Peyer's patch (tissue), 4 donors: Measurements from ENCODE around the gene AKR1E2. TPM values are rescaled to one million over a fixed set of nuclear protein-coding genes. Genes with fewer than 3 reads are reported as not detected.

Experiments
- DNase-seq, 3 donors: peaks; one replicate each; pipeline ENCODE4 v3.0.0-alpha.2; 2017 to 2019
- H3K27ac ChIP-seq, 4 donors: fragments of 200-600 bp; sonication (generic); one replicate each; pipeline ENCODE4 v1.5.1; 2016 to 2019
- H3K27me3 ChIP-seq, 2 donors: fragments of 200-600 bp; sonication (generic); one replicate each; pipeline ENCODE4 v1.5.1; 2019
- H3K36me3 ChIP-seq, 3 donors: fragments of 200-600 bp; sonication (generic); one replicate each; pipeline ENCODE4 v1.5.1; 2016 to 2019
- H3K4me1 ChIP-seq, 4 donors: fragments of 200-600 bp; sonication (generic); one replicate each; pipeline ENCODE4 v1.5.1; 2016 to 2019
- H3K4me3 ChIP-seq, 4 donors: fragments of 200-600 bp; sonication (generic); 1 replicate in 3 of 4; 2 replicates in 1 of 4; pipeline ENCODE4 v1.5.1; 2016 to 2019; ENCODE audit warnings: mild to moderate bottlenecking in 1 of 4
- H3K9me3 ChIP-seq, 4 donors: fragments of 200-600 bp; sonication (generic); one replicate each; pipeline ENCODE4 v1.5.1; 2016 to 2019; ENCODE audit warnings: mild to moderate bottlenecking in 1 of 4
- POLR2A ChIP-seq, 2 donors: fragments of 450-650 bp; IDR thresholded peaks; one replicate each; pipeline ENCODE4 v1.5.1; 2017; ENCODE audit warnings: antibody characterized with exemption in 2 of 2, mild to moderate bottlenecking in 2 of 2, moderate library complexity in 2 of 2
- total RNA-seq, 4 donors: library from RNA; depleted of rRNA; stranded (reverse); fragments of >200 nt; gene quantifications; one replicate each; pipeline ENCODE4 v1.1.0, GENCODE V29; 2016
- TF ChIP-seq, protein P1 (sequence below), 6 experiments: fragments of 450-650 bp in 4 of 6; fragments of 200-600 bp in 2 of 6; sonication (generic) in 1 of 6; IDR thresholded peaks; one replicate each; pipeline ENCODE4 v1.5.1; 2017 to 2019; ENCODE audit warnings: antibody characterized with exemption in 6 of 6, mild to moderate bottlenecking in 3 of 6, moderate library complexity in 1 of 6

AKR1E2 gene
- total RNA-seq, 4 donors from 2014 or later, result 2.0 to 59.4 (median 3.6) TPM

DNA sequence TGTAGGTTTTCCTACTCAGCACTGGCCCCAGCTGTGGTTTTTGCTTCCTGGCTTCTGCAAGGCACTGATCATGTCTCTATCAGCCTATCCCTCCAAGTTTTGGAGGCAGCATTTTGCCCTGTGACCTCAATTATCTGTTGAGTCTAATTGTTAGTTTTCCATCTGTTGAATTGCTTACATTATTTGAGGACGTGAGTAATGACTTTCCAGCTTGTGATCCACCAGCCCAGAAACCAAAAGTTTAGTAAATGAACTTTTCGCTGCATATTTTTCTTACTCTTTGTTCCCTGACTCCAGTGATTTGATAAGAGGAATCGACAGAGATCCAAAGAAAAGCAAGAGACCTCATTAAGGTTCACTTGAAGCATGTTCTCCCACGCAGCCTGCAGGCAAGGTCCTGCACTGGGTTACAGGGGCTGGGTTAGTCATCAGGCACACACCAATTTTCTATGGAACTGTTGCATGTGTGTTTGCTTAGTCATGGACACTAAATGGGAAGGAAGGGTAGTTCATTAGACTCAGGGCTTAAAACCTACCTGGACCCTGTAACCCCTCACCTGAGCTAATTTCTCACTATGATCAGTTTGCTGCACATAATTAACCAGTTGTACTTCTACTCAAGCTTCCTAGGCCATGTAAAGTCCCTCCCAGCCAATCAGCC is 57.2 kb downstream of the AKR1E2 start:
- Histone ChIP-seq H3K9me3 (no peaks in the 10 kb centered on the region), H3K27ac (no peak overlapping the region), H3K36me3 (no peaks in the 10 kb centered on the region), H3K4me3 (no peak overlapping the region), H3K27me3 (no peaks in the 10 kb centered on the region), H3K4me1 (no peaks in the 10 kb centered on the region)
- TF ChIP-seq, protein P1, sequence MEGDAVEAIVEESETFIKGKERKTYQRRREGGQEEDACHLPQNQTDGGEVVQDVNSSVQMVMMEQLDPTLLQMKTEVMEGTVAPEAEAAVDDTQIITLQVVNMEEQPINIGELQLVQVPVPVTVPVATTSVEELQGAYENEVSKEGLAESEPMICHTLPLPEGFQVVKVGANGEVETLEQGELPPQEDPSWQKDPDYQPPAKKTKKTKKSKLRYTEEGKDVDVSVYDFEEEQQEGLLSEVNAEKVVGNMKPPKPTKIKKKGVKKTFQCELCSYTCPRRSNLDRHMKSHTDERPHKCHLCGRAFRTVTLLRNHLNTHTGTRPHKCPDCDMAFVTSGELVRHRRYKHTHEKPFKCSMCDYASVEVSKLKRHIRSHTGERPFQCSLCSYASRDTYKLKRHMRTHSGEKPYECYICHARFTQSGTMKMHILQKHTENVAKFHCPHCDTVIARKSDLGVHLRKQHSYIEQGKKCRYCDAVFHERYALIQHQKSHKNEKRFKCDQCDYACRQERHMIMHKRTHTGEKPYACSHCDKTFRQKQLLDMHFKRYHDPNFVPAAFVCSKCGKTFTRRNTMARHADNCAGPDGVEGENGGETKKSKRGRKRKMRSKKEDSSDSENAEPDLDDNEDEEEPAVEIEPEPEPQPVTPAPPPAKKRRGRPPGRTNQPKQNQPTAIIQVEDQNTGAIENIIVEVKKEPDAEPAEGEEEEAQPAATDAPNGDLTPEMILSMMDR (IDR thresholded peaks at IDR 0.05), result no peak
- no peak for TF ChIP-seq POLR2A (IDR thresholded peaks at IDR 0.05)
- DNase-seq, result no peak

DNA sequence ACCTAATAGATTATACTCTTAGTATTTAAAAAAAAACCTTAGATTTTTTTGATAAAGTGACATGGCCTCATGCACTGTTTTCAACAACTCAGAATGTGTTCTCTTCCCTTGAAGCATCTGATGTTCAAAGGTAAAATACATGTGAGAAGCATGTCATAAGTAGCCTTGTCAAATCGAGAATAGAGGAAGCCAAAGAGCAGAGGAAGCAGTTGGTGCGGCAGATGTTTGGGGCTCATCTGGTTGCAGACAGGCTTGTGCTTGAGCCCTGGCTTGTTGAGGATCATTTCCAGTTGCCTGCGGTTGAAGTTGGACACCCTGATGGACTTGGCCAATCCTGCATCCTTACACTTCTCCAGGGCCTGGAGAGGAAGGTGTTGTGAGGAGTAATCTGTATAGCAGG is 59.2 kb downstream of the AKR1E2 start:
- no peak for DNase-seq
- Histone ChIP-seq H3K9me3 (no peaks in the 10 kb centered on the region), H3K4me1 (no peaks in the 10 kb centered on the region), H3K36me3 (no peaks in the 10 kb centered on the region), H3K4me3 (no peak overlapping the region), H3K27ac (no peak overlapping the region), H3K27me3 (no peaks in the 10 kb centered on the region)
- TF ChIP-seq, protein P1 (IDR thresholded peaks at IDR 0.05), result no peak
- TF ChIP-seq POLR2A (IDR thresholded peaks at IDR 0.05), result no peak

DNA sequence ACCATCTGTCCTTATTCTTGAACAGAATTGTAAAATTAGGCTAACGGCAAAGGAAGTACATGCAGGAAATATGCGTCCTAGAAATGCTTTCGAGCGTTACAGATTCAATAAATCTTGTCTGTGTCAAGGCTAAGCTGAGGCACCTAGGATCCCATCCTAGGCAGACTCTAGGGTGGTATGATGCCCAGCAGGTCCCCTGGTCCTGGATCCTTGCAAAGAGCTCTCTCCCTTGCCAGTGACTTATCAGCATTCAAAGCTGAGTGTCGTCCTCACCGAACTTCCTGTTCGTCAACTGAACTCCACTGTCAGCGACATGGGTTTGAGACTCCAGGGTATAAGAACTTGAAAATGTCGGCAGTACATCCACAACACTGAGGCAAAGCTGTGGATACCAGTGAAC is 61.5 kb downstream of the AKR1E2 start:
- H3K27ac ChIP-seq, result no peak overlapping the region
- DNase-seq, result no peak
- no peaks in the 10 kb centered on the region for H3K36me3 ChIP-seq
- H3K4me1 ChIP-seq, result no peaks in the 10 kb centered on the region
- H3K9me3 ChIP-seq, result no peaks in the 10 kb centered on the region
- no peaks in the 10 kb centered on the region for H3K27me3 ChIP-seq
- H3K4me3 ChIP-seq, result no peak overlapping the region
- TF ChIP-seq, protein P1 (IDR thresholded peaks at IDR 0.05), result no peak
- no peak for TF ChIP-seq POLR2A (IDR thresholded peaks at IDR 0.05)

DNA sequence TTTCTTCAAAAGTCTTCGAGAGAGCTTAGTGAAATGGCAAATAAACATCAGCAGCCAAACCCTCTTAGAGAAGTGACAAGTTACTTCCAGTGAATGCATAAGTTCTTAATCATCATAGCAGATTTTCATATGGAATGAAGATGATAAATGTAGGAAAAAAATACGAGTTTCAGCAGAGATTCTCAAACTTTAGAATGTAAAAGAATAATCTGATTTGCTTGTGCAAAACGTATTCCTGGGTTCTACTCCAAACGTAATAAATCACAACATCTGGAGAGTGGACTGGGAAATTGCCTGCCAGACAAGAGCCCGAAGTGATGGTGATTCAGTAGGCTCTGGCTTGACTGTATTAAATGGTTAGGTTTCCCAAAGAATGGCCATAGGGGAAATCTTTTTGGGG is 62.2 kb downstream of the AKR1E2 start:
- H3K4me1 ChIP-seq, result no peaks in the 10 kb centered on the region
- TF ChIP-seq, protein P1 (IDR thresholded peaks at IDR 0.05), result no peak
- no peak for TF ChIP-seq POLR2A (IDR thresholded peaks at IDR 0.05)
- H3K36me3 ChIP-seq, result no peaks in the 10 kb centered on the region
- H3K9me3 ChIP-seq, result no peaks in the 10 kb centered on the region
- no peak overlapping the region for H3K27ac ChIP-seq
- no peak for DNase-seq
- H3K4me3 ChIP-seq, result no peak overlapping the region
- no peaks in the 10 kb centered on the region for H3K27me3 ChIP-seq

DNA sequence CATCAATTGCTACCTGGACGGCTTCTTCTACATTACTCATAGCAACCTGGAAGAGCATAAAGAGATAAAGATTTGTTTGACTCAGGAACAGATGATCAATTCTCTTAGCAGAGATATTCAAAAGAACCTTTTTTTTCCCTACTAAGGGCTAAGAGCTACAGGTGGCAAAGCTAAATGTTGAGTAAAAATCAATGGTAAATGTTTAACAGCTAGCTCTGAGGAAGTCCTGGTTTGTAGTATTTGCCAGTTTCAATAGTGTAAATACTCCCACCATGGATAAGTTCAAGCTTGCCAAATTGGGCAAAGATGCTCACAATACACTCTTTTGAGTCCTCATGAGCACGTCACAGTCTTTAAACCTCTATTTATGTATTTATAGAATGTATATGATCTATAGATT is 64.0 kb downstream of the AKR1E2 start:
- Histone ChIP-seq H3K27me3 (no peaks in the 10 kb centered on the region), H3K4me1 (no peaks in the 10 kb centered on the region), H3K9me3 (no peaks in the 10 kb centered on the region), H3K27ac (no peak overlapping the region), H3K4me3 (no peak overlapping the region), H3K36me3 (no peaks in the 10 kb centered on the region)
- TF ChIP-seq, protein P1 (IDR thresholded peaks at IDR 0.05), result no peak
- no peak for TF ChIP-seq POLR2A (IDR thresholded peaks at IDR 0.05)
- DNase-seq, result no peak

DNA sequence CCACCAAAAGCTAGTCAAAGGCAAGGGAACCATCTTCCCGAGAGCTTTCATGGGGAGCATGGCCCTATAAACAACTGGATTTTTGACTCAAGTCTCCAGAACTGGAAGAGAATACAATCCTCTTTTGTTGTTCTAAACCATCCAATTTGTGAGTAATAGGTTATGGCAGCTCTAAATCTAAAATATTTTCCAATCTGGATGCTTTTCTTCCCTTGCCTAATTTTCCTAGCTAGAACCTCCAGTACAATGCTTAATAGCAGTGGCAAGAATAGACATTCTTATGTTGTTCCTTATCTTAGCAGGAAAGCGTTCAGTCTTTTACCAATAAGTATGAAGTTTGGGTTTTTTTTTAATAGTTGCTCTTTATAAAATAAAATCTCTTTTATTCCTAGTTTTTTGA is 66.7 kb downstream of the AKR1E2 start:
- Histone ChIP-seq H3K9me3 (no peaks in the 10 kb centered on the region), H3K27ac (no peak overlapping the region), H3K36me3 (no peaks in the 10 kb centered on the region), H3K27me3 (no peaks in the 10 kb centered on the region), H3K4me3 (no peak overlapping the region), H3K4me1 (no peaks in the 10 kb centered on the region)
- TF ChIP-seq POLR2A (IDR thresholded peaks at IDR 0.05), result no peak
- TF ChIP-seq, protein P1 (IDR thresholded peaks at IDR 0.05), result no peak
- DNase-seq, result no peak
